Astrocyte of the cerebellum (primary cell): Measurements from ENCODE around the gene TOGARAM2.

Experiments used
- DNase-seq: peaks from one replicate; pipeline ENCODE4 v3.0.0-alpha.2; 2011; ENCODE audit warnings: low read depth
- H3K4me3 ChIP-seq: 2 replicates; pipeline ENCODE4 v1.5.1; 2011; ENCODE audit warnings: mild to moderate bottlenecking, low read depth, low read length, moderate library complexity
- CTCF ChIP-seq: IDR thresholded peaks from 2 replicates; pipeline ENCODE4 v1.5.1; 2012; ENCODE audit warnings: low read length, low read depth, moderate library complexity, mild to moderate bottlenecking; ENCODE audit errors: missing control alignments
- in situ Hi-C: cut with HindIII; loops from 2 replicates; pipeline ENCODE4 v1.10.0; 2017; ENCODE audit warnings: low sequenced_read_pairs

Gene TOGARAM2

GRCh38 chr2:29059624-29060023 lies 78.5 kb downstream of the TOGARAM2 start:
- no peak for TF ChIP-seq CTCF
- in situ Hi-C loops, result no loop called here
- no peak overlapping the region for H3K4me3 ChIP-seq

GRCh38 chr2:29060441-29060840 lies 79.3 kb downstream of the TOGARAM2 start:
- no peak for DNase-seq
- in situ Hi-C loops, result no loop called here
- TF ChIP-seq CTCF, result no peak
- no peak overlapping the region for H3K4me3 ChIP-seq

More at GRCh38 chr2:29059624-29060023, 78.5 kb downstream of the TOGARAM2 start:
- no peak for DNase-seq

- TF ChIP-seq CTCF, result no peak
- in situ Hi-C loops, result no loop called here
- H3K4me3 ChIP-seq, result no peak overlapping the region
- DNase-seq, result no peak
Observed at GRCh38 chr2:29061176-29061575, 80.1 kb downstream of the TOGARAM2 start.

- no peak for DNase-seq
- no peak for TF ChIP-seq CTCF
- H3K4me3 ChIP-seq, result no peak overlapping the region
- in situ Hi-C loops, result no loop called here
Observed at GRCh38 chr2:29061616-29062015, 80.5 kb downstream of the TOGARAM2 start.

GRCh38 chr2:29062371-29062770 lies 81.3 kb downstream of the TOGARAM2 start:
- no peak overlapping the region for H3K4me3 ChIP-seq
- in situ Hi-C loops, result no loop called here
- no peak for TF ChIP-seq CTCF
- DNase-seq, result no peak

GRCh38 chr2:29063056-29063455 lies 82.0 kb downstream of the TOGARAM2 start:
- no peak for TF ChIP-seq CTCF
- DNase-seq, result no peak
- H3K4me3 ChIP-seq, result no peak overlapping the region
- in situ Hi-C loops, result no loop called here
